Fibroblast of pulmonary artery (primary cell): ENCODE results near the gene TRIM71.

ENCODE experiments used
- DNase-seq: peaks from one replicate; pipeline ENCODE4 v3.0.0-alpha.2; 2010; ENCODE audit warnings: low read depth
- H3K4me3 ChIP-seq: replicated peaks from 2 replicates; pipeline ENCODE4 v1.5.1; 2011; ENCODE audit warnings: low read depth, mild to moderate bottlenecking, control low read depth, low read length, moderate library complexity
- CTCF ChIP-seq: IDR thresholded peaks from 2 replicates; pipeline ENCODE4 v1.5.1; 2011; ENCODE audit warnings: mild to moderate bottlenecking, control low read depth, low read length, inconsistent platforms; ENCODE audit errors: missing control alignments

The TRIM71 gene

GRCh38 chr3:32871273-32871672 is 53.5 kb downstream of the TRIM71 start:
- DNase-seq = no peak
- no peak overlapping the region for H3K4me3 ChIP-seq
- TF ChIP-seq CTCF = no peak

- DNase-seq = peak; percentile 23
- H3K4me3 ChIP-seq = no peak overlapping the region
- no peak for TF ChIP-seq CTCF
Observed at GRCh38 chr3:32872487-32873382, 54.9 kb downstream of the TRIM71 start.

- H3K4me3 ChIP-seq = no peak overlapping the region
- TF ChIP-seq CTCF = no peak
Observed at GRCh38 chr3:32873531-32874130, 55.8 kb downstream of the TRIM71 start.

GRCh38 chr3:32876920-32877319 is 59.1 kb downstream of the TRIM71 start:
- no peak overlapping the region for H3K4me3 ChIP-seq
- no peak for DNase-seq
- no peak for TF ChIP-seq CTCF

More at GRCh38 chr3:32873531-32874130, 55.8 kb downstream of the TRIM71 start:
- no peak for DNase-seq

- DNase-seq = no peak
- H3K4me3 ChIP-seq = no peak overlapping the region
- TF ChIP-seq CTCF = no peak
Observed at GRCh38 chr3:32877598-32877997, 59.8 kb downstream of the TRIM71 start.

GRCh38 chr3:32880225-32880624 is 62.4 kb downstream of the TRIM71 start:
- no peak for TF ChIP-seq CTCF
- no peak for DNase-seq
- H3K4me3 ChIP-seq = no peak overlapping the region
